CD14-positive monocyte (primary cell): Measurements from ENCODE around the gene SIAH1. TPM values are rescaled to one million over a fixed set of nuclear protein-coding genes. Genes with fewer than 3 reads are reported as not detected.

ENCODE experiments used
- DNase-seq, 3 donors: peaks; one replicate each; pipeline ENCODE4 v3.0.0-alpha.2; 2011 to 2022
- H2AFZ ChIP-seq: 2 replicates; pipeline ENCODE4 v1.6.0; 2012; ENCODE audit warnings: mild to moderate bottlenecking, low read depth, low read length, inconsistent platforms; ENCODE audit not compliant: insufficient read depth, poor library complexity, severe bottlenecking
- H3K27ac ChIP-seq, 2 donors: 1 replicate in 1 of 2; 2 replicates in 1 of 2; pipeline ENCODE4 v1.5.1; 2012 to 2013; ENCODE audit warnings: low read length in 2 of 2, control low read depth in 1 of 2, inconsistent platforms in 1 of 2, low read depth in 1 of 2, mild to moderate bottlenecking in 1 of 2
- H3K27me3 ChIP-seq, 2 donors: one replicate each; pipeline versions ENCODE4 v1.6.0 to v1.6.1; 2011 to 2013; ENCODE audit warnings: low read length in 2 of 2; ENCODE audit not compliant: control insufficient read depth in 2 of 2, insufficient read depth in 2 of 2
- H3K36me3 ChIP-seq, 2 donors: replicated peaks in 1 of 2; 1 replicate in 1 of 2; 2 replicates in 1 of 2; pipeline versions ENCODE4 v1.5.1 to v1.6.1; 2012 to 2013; ENCODE audit warnings: low read length in 2 of 2, control low read depth in 1 of 2, inconsistent platforms in 1 of 2, mild to moderate bottlenecking in 1 of 2; ENCODE audit not compliant: insufficient read depth in 2 of 2, control insufficient read depth in 1 of 2
- H3K4me1 ChIP-seq, 2 donors: 1 replicate in 1 of 2; 2 replicates in 1 of 2; pipeline versions ENCODE4 v1.5.1 to v1.6.1; 2012 to 2013; ENCODE audit warnings: low read length in 2 of 2, control low read depth in 1 of 2, inconsistent platforms in 1 of 2, mild to moderate bottlenecking in 1 of 2, moderate library complexity in 1 of 2; ENCODE audit not compliant: insufficient read depth in 2 of 2, control insufficient read depth in 1 of 2
- H3K4me2 ChIP-seq: replicated peaks from 2 replicates; pipeline ENCODE3; 2012; ENCODE audit warnings: low read length, moderate library complexity, mild to moderate bottlenecking; ENCODE audit not compliant: poor library complexity, severe bottlenecking; ENCODE audit errors: extremely low read depth
- H3K4me3 ChIP-seq, 3 experiments: fragments of 200-600 bp in 1 of 3; sonication (generic) in 1 of 3; replicated peaks in 1 of 3; 1 replicate in 2 of 3; 2 replicates in 1 of 3; pipeline ENCODE4 v1.5.1; 2011 to 2013; ENCODE audit warnings: low read length in 3 of 3, mild to moderate bottlenecking in 3 of 3, control low read depth in 2 of 3, low read depth in 2 of 3, inconsistent platforms in 1 of 3, moderate library complexity in 1 of 3
- H3K79me2 ChIP-seq: 2 replicates; pipeline ENCODE4 v1.6.0; 2012; ENCODE audit warnings: mild to moderate bottlenecking, control low read depth, inconsistent platforms, low read length, moderate library complexity; ENCODE audit not compliant: insufficient read depth
- H3K9ac ChIP-seq: 2 replicates; pipeline ENCODE4 v1.6.0; 2017; ENCODE audit warnings: low read length, mild to moderate bottlenecking; ENCODE audit not compliant: insufficient read depth, poor library complexity, severe bottlenecking
- H3K9me3 ChIP-seq, 2 donors: replicated peaks in 1 of 2; 1 replicate in 1 of 2; 2 replicates in 1 of 2; pipeline versions ENCODE4 v1.5.1 to v1.6.1; 2012 to 2013; ENCODE audit warnings: low read length in 2 of 2, control low read depth in 1 of 2; ENCODE audit not compliant: control insufficient read depth in 1 of 2, insufficient read depth in 1 of 2
- H4K20me1 ChIP-seq: 2 replicates; pipeline ENCODE4 v1.6.0; 2012; ENCODE audit warnings: mild to moderate bottlenecking, low read length, control low read depth, moderate library complexity; ENCODE audit not compliant: insufficient read depth
- H3K27ac Mint-ChIP-seq, 7 donors: one replicate each; pipeline ENCODE4 v1.8.0; 2020; ENCODE audit warnings: mild to moderate bottlenecking in 7 of 7, mixed read lengths in 7 of 7, moderate library complexity in 6 of 7, inconsistent platforms in 2 of 7
- H3K27me3 Mint-ChIP-seq, 3 donors: one replicate each; pipeline ENCODE4 v1.8.0; 2021 to 2022; ENCODE audit warnings: low read depth in 3 of 3, mild to moderate bottlenecking in 3 of 3, mixed read lengths in 3 of 3, moderate library complexity in 3 of 3, inconsistent platforms in 1 of 3
- H3K36me3 Mint-ChIP-seq, 2 donors: one replicate each; pipeline ENCODE4 v1.8.0; 2020; ENCODE audit warnings: mixed read lengths in 2 of 2, inconsistent platforms in 1 of 2, mild to moderate bottlenecking in 1 of 2
- H3K4me1 Mint-ChIP-seq: one replicate; pipeline ENCODE4 v1.8.0; 2020; ENCODE audit warnings: mild to moderate bottlenecking, mixed read lengths
- H3K4me3 Mint-ChIP-seq, 2 donors: one replicate each; pipeline ENCODE4 v1.8.0; 2020; ENCODE audit warnings: mild to moderate bottlenecking in 2 of 2, mixed read lengths in 2 of 2, moderate library complexity in 1 of 2
- H3K9me3 Mint-ChIP-seq, 7 donors: one replicate each; pipeline ENCODE4 v1.8.0; 2020 to 2022; ENCODE audit warnings: mixed read lengths in 7 of 7, mild to moderate bottlenecking in 6 of 7, moderate library complexity in 6 of 7, inconsistent platforms in 2 of 7
- CTCF ChIP-seq: fragments of 200-600 bp; IDR thresholded peaks from one replicate; pipeline ENCODE4 v1.8.0; 2022; ENCODE audit warnings: antibody characterized with exemption, mild to moderate bottlenecking
- WGBS: methylation state at CpG from one replicate; pipeline ENCODE4 v1.1.5; 2013; ENCODE audit warnings: missing lambda C conversion rate; ENCODE audit not compliant: insufficient coverage; 5-methylcytosine and 5-hydroxymethylcytosine counted together
- intact Hi-C, 2 donors: fragments of 100-400 bp; cut with micrococcal nuclease; formaldehyde crosslinking; loops; one replicate each; pipeline versions ENCODE4 v1.15.0 to v1.15.1; 2023
- polyA plus RNA-seq, 3 donors: library from polyadenylated mRNA; depleted of rRNA in 1 of 3; unstranded in 2 of 3; stranded (reverse) in 1 of 3; fragments of 300-500 nt in 2 of 3; fragments of >200 nt in 1 of 3; fragmentation: Illumina TruSeq in 2 of 3; gene quantifications; 1 replicate in 2 of 3; 2 replicates in 1 of 3; pipeline ENCODE4 v1.2.3, GENCODE V29; 2012 to 2021

The SIAH1 gene
- polyA plus RNA-seq, 3 donors: 4.9 to 11.8 (median 5.6) TPM

GRCh38 chr16:48353565-48354163 lies 31.5 kb downstream of the SIAH1 start:
- TF ChIP-seq CTCF: peak; percentile 96
- Mint-ChIP-seq H3K9me3 (no peaks in the 10 kb centered on the region), H3K36me3 (peaks cover 65 to 73% of the 10 kb centered on the region in 2 donors), H3K27ac (peak overlapping the region in 5 of 7 donors; percentile 1 to 68 (median 63)), H3K27me3 (no peaks in the 10 kb centered on the region), H3K4me3 (no peak overlapping the region), H3K4me1 (peaks cover 8% of the 10 kb centered on the region)
- Histone ChIP-seq H3K4me2 (no peak overlapping the region), H3K79me2 (peaks cover 31% of the 10 kb centered on the region), H3K27me3 (no peaks in the 10 kb centered on the region), H4K20me1 (peaks cover 38% of the 10 kb centered on the region), H3K4me3 (no peak overlapping the region), H3K36me3 (peaks cover 56 to 83% of the 10 kb centered on the region in 2 donors), H3K4me1 (no peaks in the 10 kb centered on the region), H3K9ac (no peak overlapping the region), H2AFZ (no peak overlapping the region), H3K9me3 (no peaks in the 10 kb centered on the region), H3K27ac (no peak overlapping the region)
- intact Hi-C loops: loop anchor here (2.0 to 5.0 kb wide), 5 partner anchors 34 to 279 kb away; partner anchors contain the start of gene SIAH1 (in 1 of the 2)
- 4% methylated on average over 4 of the region's 7 CpGs for WGBS
- DNase-seq: peak; percentile 78 to 84 (median 82)

- Mint-ChIP-seq H3K4me1 (peaks cover 8% of the 10 kb centered on the region), H3K27me3 (no peaks in the 10 kb centered on the region), H3K4me3 (no peak overlapping the region), H3K9me3 (no peaks in the 10 kb centered on the region), H3K27ac (peak overlapping the region in 4 of 7 donors; percentile 12 to 68 (median 50)), H3K36me3 (peaks cover 66 to 72% of the 10 kb centered on the region in 2 donors)
- peaks cover 34% of the 10 kb centered on the region for H4K20me1 ChIP-seq
- no peak overlapping the region for H3K4me3 ChIP-seq
- intact Hi-C loops: loop anchor here (2.0 to 5.0 kb wide), 5 partner anchors 34 to 279 kb away; partner anchors contain the start of gene SIAH1 (in 1 of the 2)
- H3K27ac ChIP-seq: peak overlapping the region in 1 of 2 donors; percentile 15
- H3K9me3 ChIP-seq: no peaks in the 10 kb centered on the region
- H3K9ac ChIP-seq: no peak overlapping the region
- H3K4me2 ChIP-seq: no peak overlapping the region
- 95% methylated on average over 3 of the region's 7 CpGs for WGBS
- H3K4me1 ChIP-seq: no peaks in the 10 kb centered on the region
- H3K36me3 ChIP-seq: peaks cover 53 to 81% of the 10 kb centered on the region in 2 donors
- DNase-seq: peak in 1 of 3 donors; percentile 50
- H2AFZ ChIP-seq: no peak overlapping the region
- H3K79me2 ChIP-seq: peaks cover 23% of the 10 kb centered on the region
- H3K27me3 ChIP-seq: no peaks in the 10 kb centered on the region
- no peak for TF ChIP-seq CTCF
Measured at GRCh38 chr16:48352648-48353390, 32.4 kb downstream of the SIAH1 start.
